PC-3 (cell line): ENCODE data around the gene KLHL2. TPM values are rescaled to one million over a fixed set of nuclear protein-coding genes. Genes with fewer than 3 reads are reported as not detected.
A peak's percentile ranks its signal among the peaks of the same experiment; 100 is the strongest.
"Not testable (repeated sequence)": the region's sequence is repeated elsewhere in the genome, so short reads cannot be mapped to it uniquely, and the experiment has no call there.

ENCODE experiments used
- ATAC-seq: fragments of 200-7000 bp; cut with Tn5 transposase; 2 replicates; pipeline ENCODE4 v1.9.1; 2020; ENCODE audit warnings: mild to moderate bottlenecking, moderate library complexity
- BruUV-seq: library from RNA; stranded (reverse); fragments of 400-500 nt; replicated peaks from 2 replicates; lab custom pipeline; 2021; lab: Mats Ljungman, UMichigan
- CTCF ChIA-PET: fragments of 300-600 bp; sonication (Branson Sonifier 250); formaldehyde crosslinking; loops from one replicate; lab custom pipeline; 2022; ENCODE audit warnings: antibody characterized with exemption; lab: Charles Lee
- POLR2A ChIA-PET: fragments of 300-600 bp; sonication (Branson Sonifier 250); formaldehyde crosslinking; loops from one replicate; lab custom pipeline; 2022; ENCODE audit warnings: antibody characterized with exemption; ENCODE audit not compliant: unreplicated experiment; lab: Charles Lee
- DNase-seq: peaks from one replicate; pipeline ENCODE4 v3.0.0-alpha.2; 2015
- H2AFZ ChIP-seq: fragments of 300-600 bp; sonication (generic); 2 replicates; pipeline ENCODE4 v1.6.0; 2016; ENCODE audit warnings: antibody characterized with exemption, low read length
- H3F3A ChIP-seq: fragments of 300-600 bp; sonication (generic); one replicate; pipeline ENCODE4 v1.6.0; 2017; ENCODE audit warnings: antibody characterized with exemption, low read length, control low read depth, mild to moderate bottlenecking; ENCODE audit not compliant: unreplicated experiment
- H3K27ac ChIP-seq: fragments of 300-600 bp; sonication (generic); 2 replicates; pipeline ENCODE4 v1.5.1; 2016; ENCODE audit warnings: mild to moderate bottlenecking, low read length
- H3K27me3 ChIP-seq: fragments of 300-600 bp; sonication (generic); 2 replicates; pipeline ENCODE4 v1.6.1; 2016; ENCODE audit warnings: low read length, mixed read lengths
- H3K36me3 ChIP-seq: fragments of 300-600 bp; sonication (generic); 2 replicates; pipeline ENCODE4 v1.6.1; 2016; ENCODE audit warnings: low read depth, mixed run types, low read length, mixed read lengths
- H3K4me1 ChIP-seq: fragments of 300-600 bp; sonication (generic); 2 replicates; pipeline ENCODE4 v1.5.1; 2016; ENCODE audit warnings: low read length; ENCODE audit not compliant: insufficient read depth
- H3K4me2 ChIP-seq: fragments of 300-600 bp; sonication (generic); 2 replicates; pipeline ENCODE4 v1.6.0; 2016; ENCODE audit warnings: low read length
- H3K4me3 ChIP-seq: fragments of 300-600 bp; sonication (generic); 2 replicates; pipeline ENCODE4 v1.5.1; 2016; ENCODE audit warnings: mild to moderate bottlenecking, low read length, mixed read lengths
- H3K79me2 ChIP-seq: fragments of 300-600 bp; sonication (generic); 2 replicates; pipeline ENCODE4 v1.6.1; 2017; ENCODE audit warnings: low read length, mixed read lengths
- H3K9ac ChIP-seq: fragments of 300-600 bp; sonication (generic); 2 replicates; pipeline ENCODE4 v1.6.0; 2016; ENCODE audit warnings: mild to moderate bottlenecking, low read length
- H3K9me2 ChIP-seq: fragments of 300-600 bp; sonication (generic); replicated peaks from 2 replicates; pipeline ENCODE4 v1.6.1; 2016; ENCODE audit warnings: mixed run types, low read length, mixed read lengths
- H3K9me3 ChIP-seq: fragments of 300-600 bp; sonication (generic); 2 replicates; pipeline ENCODE4 v1.6.1; 2016; ENCODE audit warnings: low read length, mixed read lengths
- H4K20me1 ChIP-seq: fragments of 300-600 bp; sonication (generic); 2 replicates; pipeline ENCODE4 v1.6.1; 2016; ENCODE audit warnings: low read length, mixed read lengths
- CTCF ChIP-seq: fragments of 300-600 bp; sonication (generic); conservative IDR thresholded peaks from 2 replicates; pipeline ENCODE4 v1.5.1; 2017; ENCODE audit warnings: antibody characterized with exemption, low read depth, mild to moderate bottlenecking, low read length
- EZH2 ChIP-seq: fragments of 300-600 bp; sonication (generic); IDR thresholded peaks from one replicate; pipeline ENCODE4 v1.6.1; 2017; ENCODE audit warnings: antibody characterized with exemption, mild to moderate bottlenecking, low read length; ENCODE audit not compliant: unreplicated experiment
- EZH2phosphoT487 ChIP-seq: fragments of 300-600 bp; sonication (generic); IDR thresholded peaks from 2 replicates; pipeline ENCODE4 v1.6.1; 2018; ENCODE audit warnings: mild to moderate bottlenecking, antibody characterized with exemption, low read length, borderline replicate concordance
- intact Hi-C: fragments of 100-400 bp; cut with micrococcal nuclease; formaldehyde crosslinking; loops from 2 replicates; pipeline ENCODE4 v1.9.0; 2023
- total RNA-seq: library from RNA; depleted of rRNA; stranded (reverse); fragments of >200 nt; gene quantifications from 2 replicates; pipeline ENCODE4 v1.2.3, GENCODE V29; 2014

Gene KLHL2
- total RNA-seq, 1 experiment from 2014 or later: 10.0 TPM

- H3K36me3 ChIP-seq, POLR2A ChIA-PET, CTCF ChIA-PET, H3K9me2 ChIP-seq, H3K9me3 ChIP-seq, H3F3A ChIP-seq, H4K20me1 ChIP-seq, H2AFZ ChIP-seq, H3K27me3 ChIP-seq, intact Hi-C loops: not testable (repeated sequence)
- TSS peak; percentile 61 for BruUV-seq
- DNase-seq: peak; percentile 90
- Histone ChIP-seq H3K27ac (peak overlapping the region; percentile 94), H3K4me2 (peak overlapping the region; percentile 72), H3K4me1 (peaks cover 24% of the 10 kb centered on the region), H3K9ac (peak overlapping the region; percentile 46; the same call in 1 of the 2 replicates), H3K79me2 (peaks cover 11% of the 10 kb centered on the region), H3K4me3 (peak overlapping the region; percentile 41; the same call in 1 of the 2 replicates)
- peak; percentile 91 for ATAC-seq
Measured at GRCh38 chr4:165221993-165222650, 14.8 kb downstream of the KLHL2 start.

GRCh38 chr4:165222651-165222994 lies 15.3 kb downstream of the KLHL2 start:
- Histone ChIP-seq H3K4me2 (peak overlapping the region; percentile 72), H3K4me3 (peak overlapping the region; percentile 41; the same call in 1 of the 2 replicates), H3K79me2 (peaks cover 6% of the 10 kb centered on the region; the same call in 1 of the 2 replicates), H4K20me1 (no peaks in the 10 kb centered on the region), H3K27ac (peak overlapping the region; percentile 94), H3K36me3 (no peaks in the 10 kb centered on the region), H3F3A (no peaks in the 10 kb centered on the region), H3K4me1 (peaks cover 23% of the 10 kb centered on the region), H3K9me2 (no peaks in the 10 kb centered on the region), H3K9me3 (no peaks in the 10 kb centered on the region), H3K27me3 (no peaks in the 10 kb centered on the region), H2AFZ (no peak overlapping the region), H3K9ac (peak overlapping the region; percentile 46; the same call in 1 of the 2 replicates)
- CTCF ChIA-PET: no interaction called here
- POLR2A ChIA-PET: no interaction called here
- TF ChIP-seq EZH2 (no peak), CTCF (no peak), EZH2phosphoT487 (no peak)
- peak; percentile 59 for ATAC-seq
- BruUV-seq: no TSS peak
- intact Hi-C loops: no loop called here
- peak; percentile 55 for DNase-seq

GRCh38 chr4:165227401-165227800 lies 20.0 kb downstream of the KLHL2 start:
- H3K4me3 ChIP-seq, DNase-seq, H3K27me3 ChIP-seq, CTCF ChIA-PET, H3K27ac ChIP-seq, intact Hi-C loops, H2AFZ ChIP-seq, H3F3A ChIP-seq, H3K4me2 ChIP-seq, H4K20me1 ChIP-seq, H3K9me2 ChIP-seq, H3K36me3 ChIP-seq, ATAC-seq, POLR2A ChIA-PET, H3K79me2 ChIP-seq, BruUV-seq, H3K9ac ChIP-seq, H3K9me3 ChIP-seq: not testable (repeated sequence)
- peaks cover 11% of the 10 kb centered on the region for H3K4me1 ChIP-seq

GRCh38 chr4:165229490-165230200 lies 22.3 kb downstream of the KLHL2 start:
- H3K79me2 ChIP-seq, H3K27ac ChIP-seq, DNase-seq, intact Hi-C loops, BruUV-seq, H3K36me3 ChIP-seq, H3K4me1 ChIP-seq, H3K4me2 ChIP-seq, POLR2A ChIA-PET, H3K9me2 ChIP-seq, H2AFZ ChIP-seq, CTCF ChIA-PET, H3K27me3 ChIP-seq, H3K4me3 ChIP-seq, ATAC-seq, H3F3A ChIP-seq, H3K9ac ChIP-seq, H3K9me3 ChIP-seq, H4K20me1 ChIP-seq: not testable (repeated sequence)

- H3K79me2 ChIP-seq, BruUV-seq, H3K9me2 ChIP-seq, H3K27ac ChIP-seq, CTCF ChIA-PET, intact Hi-C loops, H3K9ac ChIP-seq, H3K4me3 ChIP-seq, DNase-seq, H3F3A ChIP-seq, H3K36me3 ChIP-seq, H2AFZ ChIP-seq, H3K27me3 ChIP-seq, H3K9me3 ChIP-seq, ATAC-seq, H3K4me2 ChIP-seq, POLR2A ChIA-PET, H3K4me1 ChIP-seq, H4K20me1 ChIP-seq: not testable (repeated sequence)
Measured at GRCh38 chr4:165232623-165233433, 25.5 kb downstream of the KLHL2 start.
